Adrenal gland (tissue), 12 donors: ENCODE results near the gene DAGLB. TPM values are rescaled to one million over a fixed set of nuclear protein-coding genes. Genes with fewer than 3 reads are reported as not detected.

ENCODE experiments used
- DNase-seq, 7 donors: peaks; one replicate each; pipeline ENCODE4 v3.0.0-alpha.2; 2019 to 2020
- H3K27ac ChIP-seq, 5 donors: fragments of 200-600 bp; sonication (generic) in 4 of 5; 1 replicate in 3 of 5; 2 replicates in 2 of 5; pipeline versions ENCODE4 v1.5.1 to v1.8.0; 2016 to 2020; ENCODE audit warnings: mild to moderate bottlenecking in 1 of 5
- H3K27me3 ChIP-seq: fragments of 200-600 bp; 2 replicates; pipeline ENCODE4 v1.8.0; 2021
- H3K36me3 ChIP-seq, 2 donors: fragments of 200-600 bp; replicated peaks in 1 of 2; 1 replicate in 1 of 2; 2 replicates in 1 of 2; pipeline versions ENCODE4 v1.5.1 to v1.8.0; 2018 to 2022
- H3K4me1 ChIP-seq, 2 donors: fragments of 200-600 bp; replicated peaks in 1 of 2; 1 replicate in 1 of 2; 2 replicates in 1 of 2; pipeline versions ENCODE4 v1.5.1 to v1.8.0; 2018 to 2021
- H3K4me3 ChIP-seq, 4 donors: fragments of 200-600 bp; sonication (generic) in 3 of 4; one replicate each; pipeline ENCODE4 v1.5.1; 2016 to 2018
- H3K9me3 ChIP-seq, 3 donors: fragments of 200-600 bp; sonication (generic) in 1 of 3; replicated peaks in 1 of 3; 1 replicate in 2 of 3; 2 replicates in 1 of 3; pipeline versions ENCODE4 v1.5.1 to v1.8.0; 2016 to 2021
- POLR2A ChIP-seq, 2 donors: fragments of 450-650 bp; IDR thresholded peaks; one replicate each; pipeline ENCODE4 v1.6.1; 2017; ENCODE audit warnings: antibody characterized with exemption in 2 of 2, mild to moderate bottlenecking in 2 of 2, moderate library complexity in 1 of 2
- WGBS, 4 donors: extraction: QIAGEN DNeasy Blood & Tissue Kit in 2 of 4; methylation state at CpG; one replicate each; pipeline versions ENCODE4 v1.1.5 to v1.1.7; 2013 to 2017; 5-methylcytosine and 5-hydroxymethylcytosine counted together
- intact Hi-C, 2 donors: fragments of 100-400 bp; cut with DNase I; formaldehyde crosslinking; loops; one replicate each; pipeline versions ENCODE4 v1.14.1 to v1.15.0; 2022 to 2023
- polyA plus RNA-seq, 3 donors: library from polyadenylated mRNA; stranded (reverse); fragments of 200-250 nt in 2 of 3; fragments of 350-450 nt in 1 of 3; fragmentation: Illumina TruSeq in 1 of 3; extraction: RNeasy Lipid Tissue Mini Kit (QIAGEN cat#74804) in 1 of 3; gene quantifications; one replicate each; pipeline ENCODE4 v1.2.3, GENCODE V29; 2013 to 2014
- total RNA-seq, 9 donors: library from RNA; depleted of rRNA in 4 of 9; stranded (reverse); fragments of >200 nt in 4 of 9; fragments of 120-200 nt in 1 of 9; fragmentation: NEBNext Ultra II Directional in 1 of 9; extraction: Animal tissue kit (Norgen Biotek cat#: 25700) in 1 of 9; gene quantifications; one replicate each; pipeline versions ENCODE4 v1.1.0 to v1.2.4, GENCODE V29; 2013 to 2023
- TF ChIP-seq, protein P1 (sequence below), 6 experiments: fragments of 450-650 bp in 4 of 6; fragments of 200-600 bp in 2 of 6; sonication (generic) in 1 of 6; IDR thresholded peaks; 1 replicate in 5 of 6; 2 replicates in 1 of 6; pipeline versions ENCODE4 v1.5.1 to v1.8.0; 2016 to 2021; ENCODE audit warnings: antibody characterized with exemption in 6 of 6, mild to moderate bottlenecking in 2 of 6, moderate library complexity in 1 of 6
- donor health status: healthy with polysubstance abuse.
- donor health status: Bipolar disorder and iron deficiency.
- donor health status: DM: yes; HTN: yes; CAD: no.
- donor health status: DM: no; HTN: no; CAD: no.
- donor health status: DM: no; HTN: no; CAD: no.
- donor health status: DM: yes; HTN: yes; CAD: no.

The DAGLB gene
- total and polyA plus RNA-seq, 12 donors: 19.8 to 56.7 (median 36.7) TPM

DNA sequence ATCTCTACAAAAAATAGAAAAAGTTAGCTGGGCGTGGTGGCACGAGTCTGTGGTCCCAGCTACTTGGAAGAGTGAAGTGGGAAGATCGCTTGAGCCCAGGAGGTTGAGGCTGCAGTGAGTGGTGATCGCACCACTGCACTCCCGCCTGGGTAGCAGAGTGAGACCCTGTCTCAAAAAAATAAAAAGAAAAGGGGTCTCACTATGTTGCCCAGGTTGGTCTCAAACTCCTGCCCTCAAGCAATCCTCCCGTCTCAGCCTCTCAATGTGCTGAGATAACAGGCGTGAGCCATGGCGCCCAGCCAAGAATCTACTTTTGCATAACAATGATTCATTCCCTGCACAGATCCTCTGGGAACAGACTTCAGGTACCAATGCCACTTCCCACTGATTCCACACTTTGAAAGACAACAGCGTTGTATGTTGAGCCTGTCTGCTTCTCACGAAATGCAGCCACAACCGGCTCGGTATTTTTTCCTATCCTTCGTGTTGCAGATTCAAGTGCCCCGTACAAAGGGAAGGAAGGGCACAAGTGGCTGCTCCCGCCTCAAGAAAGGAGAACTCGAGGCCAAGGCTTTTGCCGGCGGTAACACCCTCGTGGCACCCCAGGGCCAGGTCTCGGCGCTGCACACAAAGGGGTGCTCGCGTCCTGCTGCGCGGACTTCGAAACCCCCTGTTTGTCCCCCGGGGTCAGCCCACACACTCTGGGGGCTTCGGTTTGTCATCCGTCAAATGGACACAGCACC lies 745 bp downstream of the DAGLB start:
- Histone ChIP-seq H3K27me3 (no peaks in the 10 kb centered on the region), H3K4me3 (peak overlapping the region; percentile 46 to 83 (median 74)), H3K36me3 (peaks cover 0 to 25% of the 10 kb centered on the region in 2 donors), H3K4me1 (peaks cover 10 to 22% of the 10 kb centered on the region in 2 donors), H3K9me3 (no peaks in the 10 kb centered on the region), H3K27ac (peak overlapping the region; percentile 90 to 94 (median 91))
- WGBS, 4 donors: 14 to 20% (median 15%) methylated on average over 19 to 29 of the region's 29 CpGs
- intact Hi-C loops: no loop called here
- TF ChIP-seq POLR2A (IDR thresholded peaks at IDR 0.05): peak in 1 of 2 donors; percentile 72
- TF ChIP-seq, protein P1, sequence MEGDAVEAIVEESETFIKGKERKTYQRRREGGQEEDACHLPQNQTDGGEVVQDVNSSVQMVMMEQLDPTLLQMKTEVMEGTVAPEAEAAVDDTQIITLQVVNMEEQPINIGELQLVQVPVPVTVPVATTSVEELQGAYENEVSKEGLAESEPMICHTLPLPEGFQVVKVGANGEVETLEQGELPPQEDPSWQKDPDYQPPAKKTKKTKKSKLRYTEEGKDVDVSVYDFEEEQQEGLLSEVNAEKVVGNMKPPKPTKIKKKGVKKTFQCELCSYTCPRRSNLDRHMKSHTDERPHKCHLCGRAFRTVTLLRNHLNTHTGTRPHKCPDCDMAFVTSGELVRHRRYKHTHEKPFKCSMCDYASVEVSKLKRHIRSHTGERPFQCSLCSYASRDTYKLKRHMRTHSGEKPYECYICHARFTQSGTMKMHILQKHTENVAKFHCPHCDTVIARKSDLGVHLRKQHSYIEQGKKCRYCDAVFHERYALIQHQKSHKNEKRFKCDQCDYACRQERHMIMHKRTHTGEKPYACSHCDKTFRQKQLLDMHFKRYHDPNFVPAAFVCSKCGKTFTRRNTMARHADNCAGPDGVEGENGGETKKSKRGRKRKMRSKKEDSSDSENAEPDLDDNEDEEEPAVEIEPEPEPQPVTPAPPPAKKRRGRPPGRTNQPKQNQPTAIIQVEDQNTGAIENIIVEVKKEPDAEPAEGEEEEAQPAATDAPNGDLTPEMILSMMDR (IDR thresholded peaks at IDR 0.05): no peak
- peak; percentile 85 to 96 (median 95) for DNase-seq

DNA sequence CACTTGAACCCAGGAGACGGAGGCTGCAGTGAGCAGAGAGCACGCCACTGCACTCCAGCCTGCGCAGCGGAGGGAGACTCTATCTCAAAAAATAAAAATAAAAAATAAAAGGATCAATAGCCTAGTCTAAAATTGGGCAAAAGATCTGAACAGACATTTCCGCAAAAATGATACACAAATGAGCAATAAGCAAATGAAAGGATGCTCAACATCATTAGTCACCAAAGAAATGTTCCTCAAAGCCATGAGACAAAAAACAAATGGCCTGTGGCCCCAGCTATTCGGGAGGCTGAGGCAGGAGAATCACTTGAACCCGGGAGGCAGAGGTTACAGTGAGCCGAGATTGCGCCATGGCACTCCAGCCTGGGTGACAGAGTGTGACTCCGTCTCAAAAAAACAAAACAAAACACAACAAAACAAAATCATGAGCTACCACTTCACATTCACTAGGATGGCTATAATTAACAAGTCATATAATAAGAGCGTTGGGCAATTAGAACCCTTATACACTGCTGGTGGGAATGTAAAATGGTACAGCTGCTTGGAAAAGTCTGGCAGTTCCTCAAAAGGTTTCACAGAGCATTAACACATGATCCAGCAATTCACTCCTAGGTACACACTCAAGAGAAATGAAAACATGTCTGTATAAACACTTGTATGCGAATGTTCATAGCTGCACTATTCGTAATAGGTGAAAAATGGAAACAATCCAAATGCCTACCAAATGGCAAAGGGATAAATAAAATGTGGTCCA lies 3.1 kb downstream of the DAGLB start:
- Histone ChIP-seq H3K4me3 (no peak overlapping the region), H3K27ac (peak overlapping the region in 3 of 5 donors; percentile 74 to 82 (median 78)), H3K27me3 (no peaks in the 10 kb centered on the region), H3K4me1 (peaks cover 10 to 22% of the 10 kb centered on the region in 2 donors), H3K36me3 (peaks cover 0 to 31% of the 10 kb centered on the region in 2 donors), H3K9me3 (no peaks in the 10 kb centered on the region)
- 93 to 96% (median 94%) methylated on average over 13 of the region's 13 CpGs for WGBS, 4 donors
- TF ChIP-seq, protein P1 (IDR thresholded peaks at IDR 0.05): no peak
- no peak for TF ChIP-seq POLR2A (IDR thresholded peaks at IDR 0.05)
- no peak for DNase-seq
- intact Hi-C loops: no loop called here

DNA sequence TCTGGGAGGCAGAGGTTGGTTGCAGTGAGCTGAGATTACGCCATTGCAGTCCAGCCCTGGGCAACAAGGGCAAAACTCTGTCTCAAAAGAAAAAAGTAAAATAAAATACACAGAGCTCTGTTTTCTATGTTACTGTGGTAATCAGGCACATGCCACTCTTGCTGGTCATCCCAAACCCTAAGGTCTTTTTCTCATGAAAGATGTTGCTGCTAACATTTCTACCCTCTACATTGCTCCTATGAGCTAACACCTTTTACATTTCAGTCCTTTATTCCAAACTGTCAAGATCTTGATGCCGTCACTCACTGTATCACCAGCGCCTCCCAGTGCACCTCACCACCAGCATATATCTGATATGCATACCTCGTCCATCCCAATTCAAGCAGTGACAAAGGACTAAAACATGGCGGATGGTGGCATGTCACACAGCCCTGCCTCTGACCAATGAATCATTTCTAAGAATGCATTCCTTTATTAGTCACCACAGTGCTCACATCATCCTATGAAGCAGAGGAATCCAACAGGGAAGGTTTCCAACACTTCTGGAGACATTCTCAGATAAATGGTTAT lies 4.3 kb downstream of the DAGLB start:
- Histone ChIP-seq H3K4me1 (peaks cover 10 to 24% of the 10 kb centered on the region in 2 donors), H3K9me3 (no peaks in the 10 kb centered on the region), H3K27ac (peak overlapping the region; percentile 14 to 82 (median 74)), H3K27me3 (no peaks in the 10 kb centered on the region), H3K36me3 (peaks cover 0 to 31% of the 10 kb centered on the region in 2 donors), H3K4me3 (no peak overlapping the region)
- DNase-seq: peak in 6 of 7 donors; percentile 59 to 77 (median 66)
- intact Hi-C loops: no loop called here
- no peak for TF ChIP-seq POLR2A (IDR thresholded peaks at IDR 0.05)
- TF ChIP-seq, protein P1 (IDR thresholded peaks at IDR 0.05): no peak
- WGBS, 4 donors: 72 to 80% (median 75%) methylated on average over 5 of the region's 5 CpGs

DNA sequence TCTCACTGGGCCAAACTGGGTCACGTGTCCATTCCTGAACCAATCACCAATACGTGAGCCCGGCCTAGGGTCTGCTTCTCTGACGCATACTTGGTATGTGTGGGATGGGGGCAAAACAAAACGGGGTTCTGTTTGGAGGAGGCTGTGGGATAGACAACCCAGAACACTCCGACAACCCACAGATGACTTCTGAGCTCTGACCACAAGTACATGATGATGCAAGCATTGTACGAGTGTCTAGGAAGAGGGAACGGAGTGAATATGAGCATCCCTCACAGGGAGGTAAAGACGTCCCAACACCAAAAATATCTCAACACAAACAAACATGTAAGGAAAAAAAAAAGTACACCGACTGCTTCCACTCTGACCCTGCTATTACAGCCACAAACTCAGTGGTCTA lies 5.6 kb downstream of the DAGLB start:
- peaks cover 0 to 31% of the 10 kb centered on the region in 2 donors for H3K36me3 ChIP-seq
- peak overlapping the region in 1 of 5 donors; percentile 10 for H3K27ac ChIP-seq
- H3K9me3 ChIP-seq: no peaks in the 10 kb centered on the region
- no peak overlapping the region for H3K4me3 ChIP-seq
- peaks cover 14 to 33% of the 10 kb centered on the region in 2 donors for H3K4me1 ChIP-seq
- intact Hi-C loops: no loop called here
- WGBS, 4 donors: 77 to 89% (median 83%) methylated on average over 10 of the region's 10 CpGs
- TF ChIP-seq, protein P1 (IDR thresholded peaks at IDR 0.05): no peak
- no peak for TF ChIP-seq POLR2A (IDR thresholded peaks at IDR 0.05)
- no peaks in the 10 kb centered on the region for H3K27me3 ChIP-seq
- no peak for DNase-seq
